A549 treated with RU486 at 1 μM for 4 hours (cell line): ENCODE results near the gene ZEB2. TPM values are rescaled to one million over a fixed set of nuclear protein-coding genes. Genes with fewer than 3 reads are reported as not detected.

Experiments
- total RNA-seq: library from RNA; stranded (reverse); fragments of 200-300 nt; extraction: Qiagen RNA extraction; gene quantifications from 5 replicates; pipeline ENCODE4 v1.2.3, GENCODE V29; 2022; ENCODE audit warnings: low read depth

The ZEB2 gene
- 3.7 to 7.3 TPM (median 5.9 TPM) in 5 replicates for total RNA-seq

GRCh38 chr2:144519934-144520731 is at the start of gene ZEB2:
Gene ZEB2 (minus strand): TSS chr2:144520119. CDS start chr2:144517350, 2,769 bp downstream.

